Activated CD8-positive, alpha-beta memory T cell treated with anti-CD3 and anti-CD28 coated beads, Interleukin-2, amount 50 U/mL, for 24 hours (primary cell): Measurements from ENCODE around the gene ITGA6.

Source experiments
- DNase-seq: peaks from one replicate; pipeline ENCODE4 v3.0.0-alpha.2; 2020; ENCODE audit errors: extremely low read depth

The ITGA6 gene

DNA sequence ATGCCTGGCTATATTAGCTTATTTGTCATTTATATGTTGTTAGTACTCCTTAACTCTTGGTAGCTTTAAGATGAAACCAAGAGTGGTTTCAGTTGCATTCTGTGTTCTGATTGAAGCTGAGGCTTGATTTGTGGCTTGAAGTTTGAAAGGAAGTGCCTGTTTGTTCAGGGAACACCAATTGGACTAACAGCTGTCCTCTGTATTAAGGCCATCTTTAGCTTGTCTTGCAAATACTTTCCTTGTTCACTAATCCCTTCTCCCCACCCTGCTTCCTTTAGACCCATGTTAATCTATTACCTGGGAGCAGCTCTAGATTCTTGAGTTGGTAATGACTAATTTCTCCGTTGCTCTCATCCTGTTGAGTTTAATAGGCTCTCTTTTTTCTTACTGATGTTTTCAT is 13.4 kb downstream of the ITGA6 start:
- no peak for DNase-seq

- peak; percentile 27 for DNase-seq
These were observed 14.9 kb downstream of the ITGA6 start for GRCh38 chr2:172442072-172442895.

DNA sequence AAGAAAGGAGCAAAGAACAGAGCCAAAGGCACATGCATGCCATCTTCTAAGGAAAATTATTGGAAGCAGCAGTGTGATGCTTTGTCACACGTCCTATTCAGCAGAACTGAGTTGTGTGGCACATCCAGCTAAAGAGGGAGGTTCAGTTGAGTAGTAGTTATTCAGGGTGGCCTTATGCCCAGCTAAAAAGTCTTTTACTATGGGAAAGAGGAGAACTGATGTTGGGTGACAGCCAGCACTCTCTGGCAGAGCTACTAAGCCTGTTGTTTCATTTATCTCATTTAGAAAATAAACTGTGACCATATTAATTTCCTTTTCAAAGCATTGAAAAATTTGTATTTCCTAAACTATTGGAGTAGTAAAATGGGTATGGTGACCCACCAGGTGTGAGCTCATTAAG is 18.5 kb downstream of the ITGA6 start:
- no peak for DNase-seq

- DNase-seq, result no peak
These were observed 19.2 kb downstream of the ITGA6 start for GRCh38 chr2:172446474-172447063.

- no peak for DNase-seq
These were observed 20.6 kb downstream of the ITGA6 start for GRCh38 chr2:172447811-172448493.

DNA sequence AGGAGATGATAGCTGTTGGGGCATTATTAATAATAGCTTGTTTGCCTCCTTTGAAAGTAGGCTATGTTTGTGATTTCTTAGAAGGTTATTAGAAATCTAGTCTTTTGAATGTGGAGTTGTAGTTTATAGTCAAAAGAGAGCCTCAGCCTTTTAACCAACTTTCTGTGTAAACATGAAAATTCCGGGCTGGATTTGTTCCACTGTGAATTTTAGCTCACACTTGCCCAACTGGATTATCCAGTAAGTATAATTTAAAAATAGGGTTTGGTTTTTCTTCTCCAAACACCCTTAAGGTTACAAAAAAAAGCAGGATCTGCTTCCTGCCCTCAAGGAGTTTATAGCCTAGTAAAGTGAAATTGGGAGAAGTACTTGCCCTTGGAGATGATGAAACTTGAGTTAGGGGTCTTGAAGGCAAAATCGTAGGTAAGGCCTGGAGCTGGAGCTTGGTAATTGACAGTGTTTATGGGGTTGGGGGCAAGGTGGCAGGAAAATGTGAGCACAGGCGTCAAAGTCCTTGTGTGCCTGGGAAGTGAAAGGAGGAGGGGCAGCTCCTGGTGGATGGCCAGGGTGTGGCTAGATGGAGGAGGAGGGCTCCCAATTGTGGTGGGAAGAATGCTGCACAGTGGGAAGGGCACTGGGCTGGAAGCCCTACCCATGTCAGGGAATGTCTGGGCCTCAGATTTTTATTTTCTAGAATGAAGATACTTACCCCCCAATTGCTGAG is 21.3 kb downstream of the ITGA6 start:
- DNase-seq, result no peak

GRCh38 chr2:172449911-172450550 is 22.6 kb downstream of the ITGA6 start:
- DNase-seq, result no peak

GRCh38 chr2:172451923-172452322 is 24.5 kb downstream of the ITGA6 start:
- DNase-seq, result no peak

DNA sequence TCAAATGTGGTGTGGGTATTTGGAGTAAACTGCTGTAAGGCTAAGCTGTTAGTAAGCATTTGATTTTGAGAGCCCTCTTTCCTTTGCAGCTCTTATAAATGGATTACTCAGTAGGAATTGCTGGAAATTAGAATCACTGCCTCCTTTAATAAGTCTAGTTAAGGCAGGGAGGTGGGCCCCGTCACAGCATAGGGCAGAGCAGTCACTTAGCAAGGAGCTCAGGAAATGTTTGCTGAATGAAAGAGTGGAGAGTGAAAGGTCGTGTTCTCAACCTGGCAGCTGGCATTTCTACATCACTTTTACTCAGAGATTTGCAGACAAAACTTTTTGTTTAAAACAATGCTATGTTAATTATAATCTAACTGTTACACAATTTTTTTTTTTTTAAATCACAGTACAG is 25.5 kb downstream of the ITGA6 start:
- no peak for DNase-seq

GRCh38 chr2:172454404-172455120 is 27.2 kb downstream of the ITGA6 start:
- DNase-seq, result no peak

DNA sequence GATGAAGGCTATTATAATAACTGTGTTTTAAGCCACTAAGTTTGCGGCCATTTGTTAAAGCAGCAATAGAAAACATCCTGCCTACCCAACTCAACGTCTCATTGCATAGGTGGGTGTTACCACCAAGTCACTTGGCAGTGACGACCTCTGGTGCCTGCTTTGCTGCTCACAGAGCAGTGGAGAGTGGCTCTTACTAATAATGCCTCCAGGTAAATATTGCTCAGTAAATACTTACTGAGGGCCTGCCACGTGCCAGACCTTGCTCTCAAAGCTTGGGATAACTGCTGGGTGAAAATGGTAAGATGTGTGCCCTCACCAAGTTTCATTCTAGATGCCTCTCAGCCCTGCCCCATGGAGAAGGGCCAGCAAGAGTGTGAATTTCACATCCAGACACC is 27.7 kb downstream of the ITGA6 start:
- DNase-seq, result no peak

- no peak for DNase-seq
These were observed 28.6 kb downstream of the ITGA6 start for GRCh38 chr2:172456002-172456401.

DNA sequence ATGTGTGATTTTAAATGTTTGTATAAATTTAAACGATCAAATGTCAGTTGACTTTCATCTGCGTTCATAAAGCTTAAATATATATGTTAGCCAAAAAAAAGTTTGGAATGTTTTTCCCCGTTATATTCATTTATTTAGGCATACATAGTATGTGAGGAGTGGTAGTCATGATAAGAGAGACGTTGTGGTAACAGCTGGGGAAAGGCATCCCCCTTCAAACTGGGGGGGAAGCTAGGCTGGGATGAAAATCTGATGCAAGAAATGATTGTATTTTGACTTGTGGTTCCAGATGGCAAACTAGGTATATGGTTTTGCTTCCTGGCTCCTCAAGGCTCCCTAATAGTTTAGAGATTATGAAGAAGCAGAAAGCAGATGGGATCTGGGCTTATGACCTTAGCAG is 30.1 kb downstream of the ITGA6 start:
- no peak for DNase-seq

- DNase-seq, result no peak
These were observed 31.3 kb downstream of the ITGA6 start for GRCh38 chr2:172458561-172459124.

- no peak for DNase-seq
These were observed 33.4 kb downstream of the ITGA6 start for GRCh38 chr2:172460780-172461201.

- DNase-seq, result peak; percentile 44
These were observed 34.4 kb downstream of the ITGA6 start for GRCh38 chr2:172461591-172462372.

GRCh38 chr2:172462373-172462848 is 35.0 kb downstream of the ITGA6 start:
- DNase-seq, result no peak

DNA sequence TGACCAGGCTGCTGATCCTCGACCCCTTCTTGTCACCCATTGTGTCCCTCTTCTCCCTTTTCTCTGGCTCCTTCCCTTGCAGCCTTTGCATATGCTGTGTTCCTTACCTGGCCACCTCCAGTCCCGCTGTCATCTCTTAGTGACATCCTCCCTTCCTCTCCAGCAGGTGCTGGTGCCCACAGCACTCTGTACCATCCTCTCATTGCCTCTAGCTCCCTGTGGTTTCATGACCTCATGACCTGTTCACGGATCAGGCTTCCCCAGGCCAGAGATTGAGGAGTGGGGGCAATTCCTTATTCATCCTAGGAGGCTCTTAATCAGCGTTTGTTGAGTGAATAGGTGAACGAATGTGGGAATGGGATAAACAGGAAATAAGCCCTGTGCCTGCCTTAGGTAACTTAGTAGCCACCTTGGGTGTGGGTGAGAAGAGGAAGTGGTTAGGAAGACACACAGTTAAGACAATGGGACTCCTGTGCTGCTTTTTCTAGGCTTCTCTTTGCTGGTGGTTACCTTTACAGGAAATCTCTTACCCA is 35.5 kb downstream of the ITGA6 start:
- no peak for DNase-seq

DNA sequence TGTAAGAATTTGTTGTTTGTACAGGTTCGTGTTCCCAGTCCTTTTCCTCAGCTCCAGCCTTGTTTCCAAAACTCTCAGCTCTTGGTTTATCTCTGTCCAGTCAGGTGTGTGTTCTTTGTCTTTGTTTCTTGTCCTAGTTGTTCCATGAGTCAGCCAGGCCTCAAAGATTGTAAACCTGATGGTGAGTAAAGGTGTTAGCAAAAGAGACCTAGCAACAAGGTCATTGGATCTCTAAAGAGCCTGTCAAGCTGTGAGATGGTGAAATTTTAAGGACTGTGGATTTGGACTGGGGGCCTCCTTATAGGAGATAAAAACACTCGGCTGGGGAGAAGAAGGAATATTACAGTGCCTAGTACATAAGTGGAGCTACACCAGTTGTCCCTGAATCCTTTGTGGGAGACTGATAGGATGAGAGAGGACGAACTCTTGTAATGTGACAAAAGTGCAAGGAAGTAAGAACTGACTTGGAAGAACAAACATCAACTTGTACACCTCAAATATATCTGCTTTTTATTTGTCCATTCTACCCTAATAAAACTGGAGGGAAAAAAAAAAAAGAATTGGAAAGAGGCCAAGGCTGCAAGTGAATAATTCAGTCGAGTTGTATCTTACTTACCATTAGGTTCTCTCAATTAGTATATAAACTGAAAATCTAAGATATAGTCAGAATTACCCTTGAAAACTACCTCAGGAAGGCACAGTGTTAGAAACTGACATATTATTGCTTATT is 37.2 kb downstream of the ITGA6 start:
- no peak for DNase-seq
